ENCODE measurements around the gene RIN1.
"Not testable (repeated sequence)": the region's sequence is repeated elsewhere in the genome, so short reads cannot be mapped to it uniquely, and the experiment has no call there.

Gene RIN1

GRCh38 chr11:66311965-66312548, 24.2 kb downstream of the RIN1 start:
- DNase-seq (ENCODE audit: low read depth): peak; percentile 91
- TF ChIP-seq MYC (IDR thresholded peaks at IDR 0.05; ENCODE audit: low read depth, low read length) (peak; percentile 52; the same call in 1 of the 2 replicates), CTCF (IDR thresholded peaks at IDR 0.05; ENCODE audit: low read depth, low read length) (no peak), MAX (IDR thresholded peaks at IDR 0.05; ENCODE audit: low read depth, low read length) (peak; percentile 7; the same call in 1 of the 2 replicates), POLR2A (IDR thresholded peaks at IDR 0.05; ENCODE audit: extremely low read depth, insufficient read length) (no peak)
- peak overlapping the region; percentile 66 for H3K4me3 ChIP-seq (ENCODE audit: low read depth, low read length)

- TF ChIP-seq POLR2A (IDR thresholded peaks at IDR 0.05; ENCODE audit: extremely low read depth, insufficient read length) (no peak), MAX (IDR thresholded peaks at IDR 0.05; ENCODE audit: low read depth, low read length) (no peak), MYC (IDR thresholded peaks at IDR 0.05; ENCODE audit: low read depth, low read length) (no peak), CTCF (IDR thresholded peaks at IDR 0.05; ENCODE audit: low read depth, low read length) (peak; percentile 94)
- no peak for DNase-seq (ENCODE audit: low read depth)
Measured at GRCh38 chr11:66311470-66311964, 24.7 kb downstream of the RIN1 start.

GRCh38 chr11:66310803-66311440, 25.3 kb downstream of the RIN1 start:
- DNase-seq (ENCODE audit: low read depth); H3K4me3 ChIP-seq (ENCODE audit: low read depth, low read length): not testable (repeated sequence)

More at GRCh38 chr11:66311470-66311964, 24.7 kb downstream of the RIN1 start:
- peak overlapping the region; percentile 66 for H3K4me3 ChIP-seq (ENCODE audit: low read depth, low read length)

- H3K4me3 ChIP-seq (ENCODE audit: low read depth, low read length): no peak overlapping the region
- no peak for DNase-seq (ENCODE audit: low read depth)
- no peak for TF ChIP-seq MAX (IDR thresholded peaks at IDR 0.05; ENCODE audit: low read depth, low read length)
Measured at GRCh38 chr11:66310324-66310723, 25.9 kb downstream of the RIN1 start.

GRCh38 chr11:66309475-66309874, 26.8 kb downstream of the RIN1 start:
- no peak overlapping the region for H3K4me3 ChIP-seq (ENCODE audit: low read depth, low read length)
- TF ChIP-seq POLR2A (IDR thresholded peaks at IDR 0.05; ENCODE audit: extremely low read depth, insufficient read length) (no peak), MAX (IDR thresholded peaks at IDR 0.05; ENCODE audit: low read depth, low read length) (no peak), MYC (IDR thresholded peaks at IDR 0.05; ENCODE audit: low read depth, low read length) (no peak), CTCF (IDR thresholded peaks at IDR 0.05; ENCODE audit: low read depth, low read length) (no peak)
- DNase-seq (ENCODE audit: low read depth): no peak

GRCh38 chr11:66302656-66303055, 33.6 kb downstream of the RIN1 start:
- no peak overlapping the region for H3K4me3 ChIP-seq (ENCODE audit: low read depth, low read length)
- no peak for DNase-seq (ENCODE audit: low read depth)
- TF ChIP-seq POLR2A (IDR thresholded peaks at IDR 0.05; ENCODE audit: extremely low read depth, insufficient read length) (no peak), MYC (IDR thresholded peaks at IDR 0.05; ENCODE audit: low read depth, low read length) (no peak), MAX (IDR thresholded peaks at IDR 0.05; ENCODE audit: low read depth, low read length) (no peak), CTCF (IDR thresholded peaks at IDR 0.05; ENCODE audit: low read depth, low read length) (no peak)

Measured in NB4 (cell line).